Fibroblast of the aortic adventitia (primary cell): ENCODE measurements around the gene STARD3. TPM values are rescaled to one million over a fixed set of nuclear protein-coding genes. Genes with fewer than 3 reads are reported as not detected.
"Not testable (repeated sequence)": the region's sequence is repeated elsewhere in the genome, so short reads cannot be mapped to it uniquely, and the experiment has no call there.

ENCODE experiments used
- DNase-seq: peaks from one replicate; pipeline ENCODE4 v3.0.0-alpha.2; 2010; ENCODE audit warnings: low read depth
- H3K4me3 ChIP-seq: 2 replicates; pipeline ENCODE4 v1.5.1; 2011; ENCODE audit warnings: low read depth, mild to moderate bottlenecking, control low read depth, low read length, moderate library complexity
- total RNA-seq: library from RNA; depleted of rRNA; stranded (reverse); fragments of >200 nt; gene quantifications from 2 replicates; pipeline ENCODE4 v1.2.3, GENCODE V29; 2012; ENCODE audit warnings: low replicate concordance
- TF ChIP-seq, protein P1 (sequence below): IDR thresholded peaks from 2 replicates; pipeline ENCODE4 v1.5.1; 2011; ENCODE audit warnings: mild to moderate bottlenecking, low read length, control low read depth, inconsistent platforms; ENCODE audit not compliant: insufficient read depth

Gene STARD3
- total RNA-seq, 1 donor = 20.8 TPM

DNA sequence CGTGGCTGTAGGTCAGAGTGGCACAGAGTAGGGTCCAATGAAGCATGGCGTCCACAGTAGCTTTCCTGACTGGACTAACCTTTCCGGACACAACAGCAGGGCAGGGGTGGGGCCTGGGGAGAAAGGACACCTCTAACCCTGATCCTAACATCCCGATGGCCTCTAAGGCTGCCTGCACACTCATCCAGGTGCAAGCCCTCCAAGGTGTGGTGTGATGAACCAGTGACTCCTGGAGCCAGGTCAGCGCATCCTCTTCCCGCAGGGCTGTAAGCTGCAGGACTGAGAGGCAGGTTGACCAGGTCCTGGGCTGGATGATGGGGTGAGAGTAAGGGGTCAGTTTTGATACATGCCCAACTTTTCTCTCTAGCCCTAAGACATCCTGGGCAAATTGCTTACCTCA lies 59.8 kb downstream of the STARD3 start:
- TF ChIP-seq, protein P1, sequence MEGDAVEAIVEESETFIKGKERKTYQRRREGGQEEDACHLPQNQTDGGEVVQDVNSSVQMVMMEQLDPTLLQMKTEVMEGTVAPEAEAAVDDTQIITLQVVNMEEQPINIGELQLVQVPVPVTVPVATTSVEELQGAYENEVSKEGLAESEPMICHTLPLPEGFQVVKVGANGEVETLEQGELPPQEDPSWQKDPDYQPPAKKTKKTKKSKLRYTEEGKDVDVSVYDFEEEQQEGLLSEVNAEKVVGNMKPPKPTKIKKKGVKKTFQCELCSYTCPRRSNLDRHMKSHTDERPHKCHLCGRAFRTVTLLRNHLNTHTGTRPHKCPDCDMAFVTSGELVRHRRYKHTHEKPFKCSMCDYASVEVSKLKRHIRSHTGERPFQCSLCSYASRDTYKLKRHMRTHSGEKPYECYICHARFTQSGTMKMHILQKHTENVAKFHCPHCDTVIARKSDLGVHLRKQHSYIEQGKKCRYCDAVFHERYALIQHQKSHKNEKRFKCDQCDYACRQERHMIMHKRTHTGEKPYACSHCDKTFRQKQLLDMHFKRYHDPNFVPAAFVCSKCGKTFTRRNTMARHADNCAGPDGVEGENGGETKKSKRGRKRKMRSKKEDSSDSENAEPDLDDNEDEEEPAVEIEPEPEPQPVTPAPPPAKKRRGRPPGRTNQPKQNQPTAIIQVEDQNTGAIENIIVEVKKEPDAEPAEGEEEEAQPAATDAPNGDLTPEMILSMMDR = no peak
- no peak for DNase-seq
- H3K4me3 ChIP-seq = no peak overlapping the region

DNA sequence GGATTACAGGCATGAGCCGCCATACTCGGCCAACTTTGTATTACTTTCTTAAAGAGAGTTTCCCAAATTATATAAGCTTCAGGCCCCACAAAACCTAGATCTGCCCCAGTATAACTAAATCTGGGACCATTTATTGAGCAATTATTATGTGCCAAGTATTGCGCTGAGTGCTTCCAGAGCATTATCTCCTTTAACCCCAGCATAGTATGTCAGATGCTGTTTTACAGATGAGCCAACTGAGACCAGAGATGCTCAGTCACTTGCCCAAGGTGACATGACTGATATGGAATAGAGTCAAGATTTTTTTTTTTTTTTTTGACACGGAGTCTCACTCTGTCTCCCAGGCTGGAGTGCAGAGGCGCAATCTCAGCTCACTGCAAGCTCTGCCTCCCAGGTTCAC lies 61.0 kb downstream of the STARD3 start:
- TF ChIP-seq, protein P1 = no peak
- DNase-seq = no peak
- no peak overlapping the region for H3K4me3 ChIP-seq

DNA sequence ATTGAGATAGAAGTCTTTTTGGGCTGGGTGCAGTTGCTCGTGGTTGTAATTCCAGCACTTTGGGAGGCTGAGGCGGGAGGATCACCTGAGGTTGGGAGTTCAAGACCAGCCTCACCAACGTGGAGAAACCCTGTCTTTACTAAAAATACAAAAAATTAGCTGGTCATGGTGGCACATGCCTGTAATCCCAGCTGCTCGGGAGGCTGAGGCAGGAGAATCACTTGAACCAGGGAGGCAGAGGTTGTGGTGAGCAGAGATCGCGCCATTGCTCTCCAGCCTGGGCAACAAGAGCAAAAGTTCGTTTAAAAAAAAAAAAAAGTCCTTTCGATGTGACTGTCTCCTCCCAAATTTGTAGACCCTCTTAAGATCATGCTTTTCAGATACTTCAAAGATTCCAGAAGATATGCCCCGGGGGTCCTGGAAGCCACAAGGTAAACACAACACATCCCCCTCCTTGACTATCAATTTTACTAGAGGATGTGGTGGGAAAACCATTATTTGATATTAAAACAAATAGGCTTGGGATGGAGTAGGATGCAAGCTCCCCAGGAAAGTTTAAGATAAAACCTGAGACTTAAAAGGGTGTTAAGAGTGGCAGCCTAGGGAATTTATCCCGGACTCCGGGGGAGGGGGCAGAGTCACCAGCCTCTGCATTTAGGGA lies 62.3 kb downstream of the STARD3 start:
- peak overlapping the region; percentile 82 for H3K4me3 ChIP-seq
- DNase-seq = not testable (repeated sequence)

DNA sequence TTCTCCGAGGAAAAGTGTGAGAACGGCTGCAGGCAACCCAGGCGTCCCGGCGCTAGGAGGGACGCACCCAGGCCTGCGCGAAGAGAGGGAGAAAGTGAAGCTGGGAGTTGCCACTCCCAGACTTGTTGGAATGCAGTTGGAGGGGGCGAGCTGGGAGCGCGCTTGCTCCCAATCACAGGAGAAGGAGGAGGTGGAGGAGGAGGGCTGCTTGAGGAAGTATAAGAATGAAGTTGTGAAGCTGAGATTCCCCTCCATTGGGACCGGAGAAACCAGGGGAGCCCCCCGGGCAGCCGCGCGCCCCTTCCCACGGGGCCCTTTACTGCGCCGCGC lies 62.8 kb downstream of the STARD3 start, which contains the start of gene ERBB2:
ERBB2 (plus strand) TSS at position 247 of the 330 bp plus-strand sequence. CDS start 175 bp downstream, outside the sequence.
- peak within 1 kb of the TSS; percentile 82 for H3K4me3 ChIP-seq
- TF ChIP-seq, protein P1 = no peak
- DNase-seq = peak; percentile 75

DNA sequence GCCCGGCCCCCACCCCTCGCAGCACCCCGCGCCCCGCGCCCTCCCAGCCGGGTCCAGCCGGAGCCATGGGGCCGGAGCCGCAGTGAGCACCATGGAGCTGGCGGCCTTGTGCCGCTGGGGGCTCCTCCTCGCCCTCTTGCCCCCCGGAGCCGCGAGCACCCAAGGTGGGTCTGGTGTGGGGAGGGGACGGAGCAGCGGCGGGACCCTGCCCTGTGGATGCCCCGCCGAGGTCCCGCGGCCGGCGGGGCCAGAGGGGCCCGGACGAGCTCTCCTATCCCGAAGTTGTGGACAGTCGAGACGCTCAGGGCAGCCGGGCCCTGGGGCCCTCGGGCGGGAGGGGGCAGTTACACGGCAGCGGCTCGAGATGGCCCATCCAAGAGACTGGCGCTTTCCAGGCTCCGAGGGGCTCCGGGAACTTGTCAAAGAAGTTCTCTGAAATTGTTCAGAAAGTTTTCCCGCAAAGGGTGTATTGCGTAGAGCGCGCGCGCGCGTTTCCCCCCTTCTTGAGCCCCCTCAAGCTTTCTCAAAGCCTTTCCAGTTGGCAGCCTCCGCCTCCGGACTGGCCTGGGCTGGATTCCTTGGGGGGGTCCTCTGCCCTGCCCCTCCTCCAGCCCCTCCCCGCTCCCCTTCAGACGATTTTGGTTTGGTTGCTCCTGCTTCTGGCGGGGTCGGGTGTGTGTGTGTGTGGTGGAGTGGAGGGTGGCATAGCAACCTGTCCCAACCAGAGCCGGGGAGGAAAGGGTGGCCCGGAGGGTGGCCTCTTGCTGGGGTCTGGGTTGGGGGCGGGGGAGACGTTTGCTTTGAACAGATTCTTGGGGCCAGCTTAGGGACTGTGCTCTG lies 63.4 kb downstream of the STARD3 start:
- peak overlapping the region; percentile 82 for H3K4me3 ChIP-seq
- DNase-seq = peak; percentile 26
- TF ChIP-seq, protein P1 = no peak

DNA sequence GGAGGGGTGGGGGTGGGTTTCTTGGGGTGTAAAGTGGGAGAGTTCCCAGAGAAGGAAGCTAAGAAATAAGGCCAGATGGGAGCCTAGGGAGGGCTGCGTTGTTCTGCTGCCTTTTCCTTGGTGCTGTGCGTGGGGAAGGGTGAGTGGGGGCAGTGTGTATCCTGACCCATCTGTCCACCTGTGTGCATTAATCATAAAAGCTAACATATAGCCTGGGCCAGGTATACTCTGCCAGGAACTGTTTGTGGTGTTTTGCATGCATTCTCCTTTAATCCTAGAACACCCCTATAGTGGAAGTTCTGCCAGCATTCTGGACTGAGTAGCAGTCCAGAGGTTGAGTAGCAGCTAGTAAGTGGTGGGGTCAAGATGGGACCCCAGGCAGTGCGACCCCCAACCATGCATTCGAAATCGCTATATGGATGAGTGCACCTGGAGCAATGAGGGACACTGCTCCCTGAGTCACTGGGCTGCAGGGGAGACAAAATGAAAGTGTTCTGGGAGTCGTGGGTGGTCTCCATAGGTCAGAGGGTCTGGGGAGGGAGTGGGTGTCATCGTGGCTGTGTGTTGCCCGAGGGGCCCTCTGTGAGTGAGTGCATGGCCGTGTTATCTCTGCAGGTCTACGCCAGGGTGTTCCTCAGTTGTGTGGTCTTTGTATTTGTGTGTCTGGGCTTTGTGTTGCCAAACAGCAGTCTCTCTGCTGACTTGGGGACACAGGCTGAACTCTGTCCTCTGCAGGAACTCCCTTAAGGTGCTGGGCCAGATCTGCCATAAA lies 64.3 kb downstream of the STARD3 start:
- peak overlapping the region; percentile 82 for H3K4me3 ChIP-seq
- TF ChIP-seq, protein P1 = no peak
- DNase-seq = no peak
